Fibroblast of lung (primary cell): ENCODE results near the gene ACVR2A.

Experiments used
- CTCF ChIP-seq, 2 donors: IDR thresholded peaks in 1 of 2; conservative IDR thresholded peaks in 1 of 2; 1 replicate in 1 of 2; 2 replicates in 1 of 2; pipeline ENCODE4 v1.5.1; 2011 to 2012; ENCODE audit warnings: low read length in 2 of 2, control low read depth in 1 of 2, inconsistent platforms in 1 of 2, low read depth in 1 of 2, mild to moderate bottlenecking in 1 of 2
- EZH2 ChIP-seq: IDR thresholded peaks from 2 replicates; pipeline ENCODE4 v1.5.1; 2012; ENCODE audit warnings: low read length, control low read depth, mild to moderate bottlenecking; ENCODE audit errors: missing control alignments

DNA sequence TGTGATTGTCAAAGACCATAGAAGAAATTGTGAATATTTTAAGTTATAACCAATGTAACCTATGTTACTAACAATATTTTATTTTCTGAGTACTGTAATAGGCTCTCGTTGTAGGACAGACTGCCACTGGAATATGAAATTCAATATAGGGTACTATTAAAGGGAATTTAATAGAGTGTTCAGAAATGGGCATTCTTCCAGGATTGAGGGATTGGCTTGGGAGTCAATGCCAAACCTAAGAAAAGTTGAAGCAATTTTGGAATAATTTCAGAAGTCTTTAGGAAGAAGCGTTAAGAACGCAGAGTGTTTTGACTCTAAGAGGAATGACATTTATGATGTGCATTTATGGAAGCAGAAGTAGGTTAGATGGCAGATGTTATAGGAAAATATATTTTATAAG is 79.0 kb downstream of the ACVR2A start:
- no peak for TF ChIP-seq CTCF (conservative IDR thresholded peaks at IDR 0.05 in 1 of 2, IDR thresholded peaks at IDR 0.05 in 1 of 2; ENCODE audit: low read depth in 1 of 2, low read length in 2 of 2)
- no peak for TF ChIP-seq EZH2
